CD4-positive, alpha-beta T cell treated with Interleukin-15 for 1 hour (primary cell): ENCODE data around the gene IGSF3.
"Not testable (repeated sequence)": the region's sequence is repeated elsewhere in the genome, so short reads cannot be mapped to it uniquely, and the experiment has no call there.

ENCODE experiments used
- DNase-seq: peaks from one replicate; pipeline ENCODE4 v3.0.0-alpha.2; 2020

The IGSF3 gene

DNA sequence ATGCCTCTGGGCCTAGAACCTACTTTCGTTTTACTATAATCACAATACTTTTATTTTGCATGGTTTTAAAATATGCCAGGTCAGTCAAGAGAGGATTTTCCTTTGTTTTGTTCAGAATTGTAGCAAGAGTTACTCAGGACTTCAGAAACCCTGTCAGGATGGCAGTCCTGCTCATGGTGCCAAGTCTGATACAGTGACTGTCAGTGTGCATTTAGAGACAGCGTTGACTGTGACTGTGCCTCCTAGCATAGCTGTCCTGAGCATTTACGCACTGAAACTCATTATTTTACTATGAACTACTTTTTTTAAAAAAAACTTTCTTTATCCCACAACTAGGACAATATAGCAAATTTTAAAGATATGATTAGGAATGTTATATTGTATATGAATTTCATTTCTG lies 73.6 kb downstream of the IGSF3 start:
- not testable (repeated sequence) for DNase-seq

GRCh38 chr1:116593401-116593800 lies 74.1 kb downstream of the IGSF3 start:
- not testable (repeated sequence) for DNase-seq

- not testable (repeated sequence) for DNase-seq
Measured at GRCh38 chr1:116591951-116592605, 75.5 kb downstream of the IGSF3 start.

GRCh38 chr1:116591006-116591950 lies 76.3 kb downstream of the IGSF3 start:
- DNase-seq: not testable (repeated sequence)

- not testable (repeated sequence) for DNase-seq
Measured at GRCh38 chr1:116590359-116591005, 77.1 kb downstream of the IGSF3 start.

GRCh38 chr1:116589101-116589735 lies 78.3 kb downstream of the IGSF3 start:
- not testable (repeated sequence) for DNase-seq

DNA sequence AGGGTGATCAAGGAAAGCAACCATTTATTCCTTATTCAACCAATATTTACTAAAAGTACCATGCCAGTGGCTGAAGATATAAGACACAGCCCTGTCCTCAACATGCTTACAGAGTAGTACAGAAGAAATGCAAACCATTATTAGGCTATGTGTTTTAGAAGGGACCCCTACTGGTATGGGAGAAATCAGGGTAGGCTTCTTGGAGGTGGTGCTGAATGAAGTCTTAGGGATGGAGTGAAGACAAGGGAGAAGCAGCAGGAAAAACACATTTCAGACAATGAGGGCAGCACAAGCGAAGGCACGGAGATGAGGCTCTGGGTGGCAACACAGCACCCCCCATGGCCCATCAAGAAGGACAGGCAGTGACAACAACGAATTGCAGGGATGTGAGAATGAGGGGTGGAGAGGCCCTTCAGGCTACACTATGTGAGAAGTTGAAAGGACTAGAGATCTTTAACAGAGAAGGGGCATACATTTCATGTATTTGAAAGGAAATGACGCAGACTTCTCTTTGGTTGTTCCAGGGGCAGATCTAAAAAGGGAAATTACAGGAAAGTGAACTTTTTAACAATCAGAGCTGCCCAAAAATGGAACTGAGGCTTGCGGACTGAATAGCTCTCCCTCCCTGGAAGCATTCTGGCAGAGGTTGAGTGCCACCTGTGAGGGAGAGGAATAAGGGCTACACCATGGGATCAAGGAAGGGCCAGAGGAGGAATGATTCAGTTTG lies 79.9 kb downstream of the IGSF3 start:
- DNase-seq: no peak

- DNase-seq: no peak
Measured at GRCh38 chr1:116586741-116587143, 80.8 kb downstream of the IGSF3 start.

- no peak for DNase-seq
Measured at GRCh38 chr1:116585886-116586285, 81.6 kb downstream of the IGSF3 start.

GRCh38 chr1:116581323-116581885 lies 86.1 kb downstream of the IGSF3 start:
- no peak for DNase-seq

DNA sequence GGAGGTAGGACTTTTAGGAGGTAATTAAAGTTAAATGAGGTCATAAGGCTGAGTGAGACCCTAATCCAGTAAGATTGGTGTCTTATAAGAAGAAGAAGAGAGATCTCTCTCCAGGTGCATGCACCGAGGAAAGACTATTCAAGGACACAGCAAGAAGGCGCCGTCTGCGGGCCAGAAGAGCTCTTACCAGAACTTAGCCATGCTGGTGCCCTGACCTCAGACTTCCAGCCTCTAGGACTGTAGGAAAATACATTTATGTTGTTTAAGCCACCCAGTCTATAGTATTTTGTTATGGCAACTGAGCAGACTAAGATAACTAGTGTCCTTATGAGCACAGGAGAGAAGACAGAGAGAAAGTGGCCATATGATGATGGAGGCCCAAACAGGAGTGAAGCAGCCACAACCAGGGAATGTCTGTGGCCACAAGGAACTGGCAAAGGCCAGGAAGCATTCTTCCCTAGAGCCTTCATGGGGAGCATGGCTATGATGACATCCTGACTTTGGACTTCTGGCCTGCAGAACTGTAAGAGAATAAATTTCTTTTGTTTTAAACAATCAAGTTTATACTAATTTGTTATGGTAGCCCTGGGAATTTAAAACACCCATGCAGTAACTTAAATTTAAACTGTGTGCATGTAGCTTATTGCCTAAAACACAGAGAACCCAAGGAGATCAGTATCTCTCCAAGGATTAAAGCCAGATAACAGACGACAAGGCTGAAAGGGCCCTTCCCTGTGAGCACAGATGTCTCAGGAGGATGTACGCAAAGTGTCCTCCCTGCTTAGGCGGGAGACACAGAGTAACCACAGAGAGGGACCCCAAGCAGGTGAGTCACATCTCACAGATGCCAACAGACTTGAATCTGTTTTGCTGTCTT lies 86.8 kb downstream of the IGSF3 start:
- no peak for DNase-seq

GRCh38 chr1:116579259-116579875 lies 88.2 kb downstream of the IGSF3 start:
- DNase-seq: no peak

GRCh38 chr1:116578581-116578980 lies 89.0 kb downstream of the IGSF3 start:
- DNase-seq: no peak

DNA sequence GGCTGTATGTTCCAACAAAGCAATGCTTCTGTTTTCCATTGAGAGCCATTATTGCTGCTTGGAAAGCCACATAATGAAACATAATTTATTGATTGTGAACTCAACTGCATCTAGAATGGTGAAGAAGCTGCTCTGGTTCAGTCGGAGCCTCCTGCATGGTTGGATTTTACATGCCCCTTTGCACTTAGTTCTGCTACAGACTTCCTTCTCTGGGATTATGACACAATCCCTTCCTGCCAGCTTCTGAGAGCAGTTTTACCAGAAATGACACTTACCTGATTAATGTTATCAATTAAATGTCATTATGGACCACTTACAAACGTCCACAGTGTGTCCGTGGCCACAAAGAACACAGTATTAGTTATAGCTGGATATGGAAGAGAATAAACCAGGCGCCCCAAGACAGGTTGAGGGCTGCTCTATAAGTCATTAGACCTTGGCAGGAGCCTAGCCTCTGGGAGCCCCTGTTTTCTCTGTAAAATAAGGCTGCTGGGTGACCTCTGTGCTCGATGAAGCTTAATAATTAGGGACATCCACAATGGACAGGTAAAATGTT lies 89.7 kb downstream of the IGSF3 start:
- no peak for DNase-seq

DNA sequence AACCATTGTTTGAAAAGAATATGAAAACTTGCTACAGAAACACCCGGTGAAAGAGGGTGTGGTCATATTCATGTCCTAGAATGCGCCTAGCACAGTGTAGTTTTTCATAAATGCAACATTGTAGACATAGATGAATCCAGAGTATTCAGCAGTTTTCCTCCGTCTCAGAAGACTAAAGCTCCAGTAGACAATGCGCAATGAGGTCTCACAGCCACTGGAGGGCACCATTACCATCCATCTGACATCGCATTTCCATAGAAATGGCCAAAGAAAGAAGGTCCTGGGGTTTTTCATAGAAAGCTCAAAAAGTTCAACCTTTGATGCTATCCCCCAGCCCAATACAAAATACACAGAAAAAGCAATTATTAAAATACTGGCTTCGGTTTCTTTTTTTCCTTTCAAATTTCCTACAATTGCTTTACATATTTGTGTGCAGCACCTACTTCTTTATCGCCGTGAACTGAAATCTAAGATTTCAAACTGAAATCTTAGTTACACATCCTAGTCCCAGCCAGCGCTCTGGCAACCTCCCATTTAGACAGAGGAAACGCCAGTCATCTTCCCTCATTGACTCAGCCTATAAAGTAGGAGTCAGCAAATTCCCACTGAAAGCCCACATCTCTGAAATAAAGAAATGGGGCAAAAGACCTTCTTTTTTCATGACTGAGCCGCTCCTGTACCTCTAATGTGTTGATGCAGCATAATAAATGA lies 92.8 kb downstream of the IGSF3 start:
- DNase-seq: peak; percentile 65

DNA sequence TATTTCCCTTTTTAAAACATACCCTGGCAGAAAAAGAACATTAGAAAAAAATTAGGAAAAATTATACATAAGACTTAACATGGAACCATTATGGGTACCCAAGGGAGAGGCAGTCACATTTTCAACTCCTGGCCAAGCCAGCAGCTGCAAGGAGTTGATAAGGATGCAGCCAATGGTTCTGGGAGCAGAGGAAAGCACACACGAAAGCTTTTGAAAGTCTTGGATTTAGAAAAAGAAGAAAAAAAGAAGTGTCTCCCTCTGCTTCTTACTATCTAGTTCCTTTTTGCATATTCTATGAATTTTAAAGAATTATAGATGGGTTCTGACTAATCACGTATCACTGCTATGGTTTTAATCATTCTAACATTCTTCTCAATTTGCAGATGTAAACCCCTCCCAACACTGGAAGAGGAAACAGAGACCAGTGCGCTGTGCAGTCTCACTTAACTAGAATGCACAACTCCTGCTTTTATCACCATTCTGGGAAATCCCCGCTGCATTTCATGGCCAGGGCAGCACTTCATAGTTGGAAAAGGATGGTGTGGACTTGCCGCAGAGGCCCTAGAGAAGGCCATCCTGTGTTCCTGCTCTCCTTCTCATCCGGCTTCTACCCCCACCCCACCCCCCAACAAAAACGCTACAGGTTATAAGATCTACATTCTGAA lies 94.0 kb downstream of the IGSF3 start:
- no peak for DNase-seq

GRCh38 chr1:116572771-116573430 lies 94.6 kb downstream of the IGSF3 start:
- no peak for DNase-seq

DNA sequence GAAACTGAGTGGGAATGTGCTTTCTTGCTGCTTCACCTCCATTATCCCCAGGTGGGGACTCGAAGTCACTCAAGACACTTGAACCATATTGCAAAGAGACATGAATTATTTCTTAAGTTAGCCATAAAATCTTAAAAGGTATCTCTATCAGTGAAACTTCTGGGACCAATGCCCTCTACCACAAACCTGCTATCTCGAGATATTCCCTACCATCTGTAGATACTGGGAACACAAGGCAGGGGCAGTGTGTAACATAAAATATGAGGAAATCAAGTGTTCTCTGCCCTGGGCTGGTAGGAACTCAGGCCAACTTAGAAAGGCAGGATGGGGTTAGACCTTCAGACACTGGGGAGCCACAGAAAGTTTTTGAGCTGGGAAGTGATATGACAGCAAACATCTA lies 95.4 kb downstream of the IGSF3 start:
- no peak for DNase-seq
